Stimulated activated naive CD4-positive, alpha-beta T cell (primary cell): ENCODE data around the gene NBAS.

Experiments
- DNase-seq, 6 experiments: peaks; one replicate each; lab custom pipeline; 2025; lab: John Stamatoyannopoulos, UW

NBAS gene

GRCh38 chr2:15303874-15304273 lies 257.3 kb downstream of the NBAS start:
- DNase-seq = no peak

DNA sequence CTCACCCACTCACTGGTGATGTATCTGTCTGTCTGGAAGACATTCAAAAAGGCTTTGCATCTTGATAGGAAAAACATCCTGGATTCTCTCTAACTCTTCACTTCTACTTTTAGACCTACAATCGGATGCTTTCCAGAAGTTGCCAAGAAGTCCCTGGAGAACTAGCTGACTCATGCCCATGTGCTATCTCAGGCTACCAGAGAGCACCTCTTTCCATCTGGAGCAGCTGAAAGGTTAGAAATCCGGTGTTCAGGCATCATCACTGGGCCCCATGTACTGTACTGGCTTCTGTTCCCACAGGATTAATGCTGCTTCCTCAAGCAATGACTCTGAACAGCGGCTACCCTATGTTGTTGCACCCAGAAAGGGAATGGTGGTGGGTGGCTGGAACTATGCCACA lies 259.0 kb downstream of the NBAS start:
- no peak for DNase-seq

GRCh38 chr2:15300624-15301573 lies 260.2 kb downstream of the NBAS start:
- DNase-seq = peak in 2 of 6 experiments; percentile 34 to 35

GRCh38 chr2:15299904-15300520 lies 261.1 kb downstream of the NBAS start:
- no peak for DNase-seq

- no peak for DNase-seq
Measured at GRCh38 chr2:15298770-15299169, 262.4 kb downstream of the NBAS start.

DNA sequence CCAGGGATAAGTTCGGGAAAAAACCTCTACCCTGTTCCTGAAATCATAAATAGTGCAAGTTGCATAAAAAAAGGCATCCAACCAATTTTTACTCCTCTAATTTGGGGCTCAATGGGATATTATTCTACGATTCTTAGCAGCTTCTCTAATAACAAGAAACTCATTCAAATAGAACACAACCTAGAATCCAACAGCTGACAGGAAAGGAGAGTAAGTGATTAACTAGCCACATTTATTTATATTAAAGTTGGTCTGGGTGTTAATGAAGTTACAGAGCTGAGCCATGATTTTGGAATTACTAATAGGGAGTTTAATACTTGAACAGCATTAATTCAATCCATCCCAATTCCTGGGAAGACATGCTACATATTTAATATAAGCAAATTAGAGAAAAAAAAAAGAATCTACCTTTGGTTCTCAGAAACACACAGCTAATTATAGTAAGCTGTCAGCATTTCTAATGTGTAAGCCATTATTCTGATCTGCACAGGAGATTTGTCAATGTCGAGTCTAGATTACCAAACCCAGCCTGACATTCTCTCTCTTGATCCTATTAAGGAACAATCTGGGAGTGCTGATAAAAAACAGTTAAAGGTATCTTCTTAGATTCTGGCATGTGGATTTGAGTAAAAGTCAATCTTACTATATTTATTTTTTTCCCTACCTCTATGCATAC lies 267.7 kb downstream of the NBAS start:
- DNase-seq = no peak

DNA sequence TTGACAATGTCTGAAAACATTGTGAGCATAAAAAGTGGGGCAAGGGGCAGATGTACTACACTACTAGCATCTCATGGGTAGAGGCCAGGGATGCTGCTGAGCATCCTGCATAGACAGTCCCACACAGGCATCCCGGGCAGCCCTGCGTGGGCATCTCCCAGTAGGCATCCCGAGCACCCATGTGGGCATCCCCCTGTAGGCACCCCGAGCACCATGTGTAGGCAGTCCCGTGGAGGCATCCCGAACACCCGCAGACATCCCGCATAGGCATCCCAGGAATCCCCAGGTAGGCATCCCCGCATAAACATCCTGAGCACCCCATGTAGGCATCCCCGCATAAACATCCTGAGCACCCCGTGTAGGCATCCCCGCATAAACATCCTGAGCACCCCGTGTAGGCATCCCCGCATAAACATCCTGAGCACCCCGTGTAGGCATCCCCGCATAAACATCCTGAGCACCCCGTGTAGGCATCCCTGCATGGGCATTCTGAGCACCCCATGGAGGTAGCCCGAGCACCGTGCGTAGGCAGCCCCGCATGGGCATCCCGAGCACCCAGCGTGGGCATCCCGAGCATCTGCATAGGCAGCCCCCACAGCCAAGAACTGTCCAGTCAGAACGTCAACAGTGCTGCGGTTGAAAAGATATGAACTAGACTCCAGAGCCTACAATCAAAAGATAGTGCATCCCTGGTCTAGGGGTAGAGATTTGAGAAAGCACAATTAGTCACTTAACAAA lies 273.5 kb downstream of the NBAS start:
- no peak for DNase-seq

DNA sequence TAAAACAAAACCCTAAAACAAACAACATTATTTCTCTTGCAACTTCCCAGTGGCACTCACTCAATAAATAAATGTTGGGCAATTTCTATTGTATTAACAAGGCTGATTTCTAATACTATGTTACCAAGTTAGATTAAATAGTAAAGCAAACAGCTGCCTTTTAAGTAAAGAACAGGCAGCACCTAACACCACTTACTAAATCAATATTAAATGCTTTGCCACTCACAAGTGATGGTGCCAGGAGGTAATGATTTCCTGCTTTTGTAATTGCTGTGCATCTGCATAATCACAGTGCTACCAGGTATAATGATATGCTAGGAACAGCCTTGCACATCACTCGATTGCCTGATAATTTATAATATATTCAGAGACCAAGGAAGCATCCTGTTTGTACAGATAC lies 276.5 kb downstream of the NBAS start:
- no peak for DNase-seq

GRCh38 chr2:15281681-15282080 lies 279.5 kb downstream of the NBAS start:
- no peak for DNase-seq

- no peak for DNase-seq
Measured at GRCh38 chr2:15279201-15279876, 281.8 kb downstream of the NBAS start.

GRCh38 chr2:15278296-15278695 lies 282.8 kb downstream of the NBAS start:
- DNase-seq = no peak

- DNase-seq = no peak
Measured at GRCh38 chr2:15275346-15275745, 285.8 kb downstream of the NBAS start.

GRCh38 chr2:15273452-15273851 lies 287.7 kb downstream of the NBAS start:
- DNase-seq = no peak

DNA sequence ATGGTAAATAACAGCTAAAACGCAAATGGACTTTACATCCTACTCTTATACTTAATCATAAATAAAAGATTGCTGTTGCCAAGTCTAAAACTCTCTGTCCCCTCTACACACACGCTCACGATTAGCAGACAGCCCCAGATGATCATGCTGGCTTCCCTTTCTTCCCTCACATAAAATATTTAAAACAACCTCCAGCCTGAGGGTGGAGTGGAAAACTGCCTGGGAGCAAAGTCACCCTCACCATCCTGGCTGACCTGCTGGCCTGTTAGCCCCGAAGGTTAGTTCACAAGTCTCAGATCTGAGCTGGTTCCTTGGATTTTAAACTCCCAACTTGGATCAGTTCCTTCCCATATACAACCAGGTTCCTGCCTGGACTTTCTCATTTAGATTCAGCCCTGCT lies 288.2 kb downstream of the NBAS start:
- DNase-seq = no peak

DNA sequence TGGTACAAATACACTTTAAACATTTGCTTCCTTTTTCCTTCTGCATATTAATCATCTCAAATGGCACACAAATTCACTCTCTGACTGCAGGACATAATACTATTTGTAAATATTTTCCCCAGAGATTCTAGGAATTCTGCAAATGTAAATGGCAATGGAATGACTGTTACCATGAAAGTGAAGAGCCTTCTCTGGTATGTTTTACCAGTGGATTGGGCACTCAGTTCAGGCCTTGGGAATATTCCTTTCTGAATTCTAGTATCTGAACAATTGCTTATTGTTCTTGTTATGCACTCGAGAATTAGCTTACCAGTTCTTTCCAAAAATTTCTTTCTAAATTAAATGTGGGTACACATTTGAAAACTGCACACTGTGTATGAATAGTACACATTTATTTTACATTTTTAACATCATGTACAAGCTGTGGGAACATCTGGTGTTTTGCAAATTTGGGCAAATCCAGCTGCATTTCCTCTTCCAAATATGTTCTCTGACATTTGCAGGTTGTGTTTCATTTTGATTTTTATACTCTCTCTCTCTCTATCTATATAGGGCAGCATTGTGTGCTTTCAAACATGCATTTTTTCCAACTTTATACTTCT lies 289.1 kb downstream of the NBAS start:
- no peak for DNase-seq

- DNase-seq = no peak
Measured at GRCh38 chr2:15271276-15271675, 289.9 kb downstream of the NBAS start.

GRCh38 chr2:15269043-15269442 lies 292.1 kb downstream of the NBAS start:
- no peak for DNase-seq

DNA sequence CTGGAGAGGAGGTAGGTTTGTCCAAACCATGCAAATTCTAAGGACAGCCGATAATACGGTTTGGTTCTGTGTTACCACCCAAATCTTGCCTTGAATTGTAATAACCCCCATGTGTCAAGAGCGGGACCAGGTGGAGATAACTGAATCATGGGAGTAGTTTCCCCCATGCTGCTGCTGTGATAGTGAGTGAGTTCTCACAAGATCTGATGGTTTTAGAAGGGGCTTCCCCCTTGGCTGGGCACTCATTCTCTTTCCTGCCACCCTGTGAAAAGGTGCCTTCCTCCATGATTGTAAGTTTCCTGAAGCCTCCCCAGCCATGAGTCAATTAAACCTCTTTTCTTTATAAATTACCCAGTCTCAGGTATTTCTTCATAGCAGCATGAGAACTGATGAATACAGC lies 295.2 kb downstream of the NBAS start:
- no peak for DNase-seq

- DNase-seq = no peak
Measured at GRCh38 chr2:15263976-15264685, 297.0 kb downstream of the NBAS start.

GRCh38 chr2:15262792-15263191 lies 298.3 kb downstream of the NBAS start:
- no peak for DNase-seq

GRCh38 chr2:15260835-15261234 lies 300.3 kb downstream of the NBAS start:
- DNase-seq = no peak
